ENCODE data around the gene HLA-A. TPM values are rescaled to one million over a fixed set of nuclear protein-coding genes. Genes with fewer than 3 reads are reported as not detected.
A peak's percentile ranks its signal among the peaks of the same experiment; 100 is the strongest.
"Not testable (repeated sequence)": the region's sequence is repeated elsewhere in the genome, so short reads cannot be mapped to it uniquely, and the experiment has no call there.

Gene HLA-A
- total and polyA plus RNA-seq, 12 donors, result 338 to 2,952 (median 1,253) TPM

- WGBS, 4 donors, result 46 to 76% (median 65%) methylated on average over 19 to 24 of the region's 24 CpGs
- no peak for TF ChIP-seq POLR2A (IDR thresholded peaks at IDR 0.05)
- TF ChIP-seq, protein P1, sequence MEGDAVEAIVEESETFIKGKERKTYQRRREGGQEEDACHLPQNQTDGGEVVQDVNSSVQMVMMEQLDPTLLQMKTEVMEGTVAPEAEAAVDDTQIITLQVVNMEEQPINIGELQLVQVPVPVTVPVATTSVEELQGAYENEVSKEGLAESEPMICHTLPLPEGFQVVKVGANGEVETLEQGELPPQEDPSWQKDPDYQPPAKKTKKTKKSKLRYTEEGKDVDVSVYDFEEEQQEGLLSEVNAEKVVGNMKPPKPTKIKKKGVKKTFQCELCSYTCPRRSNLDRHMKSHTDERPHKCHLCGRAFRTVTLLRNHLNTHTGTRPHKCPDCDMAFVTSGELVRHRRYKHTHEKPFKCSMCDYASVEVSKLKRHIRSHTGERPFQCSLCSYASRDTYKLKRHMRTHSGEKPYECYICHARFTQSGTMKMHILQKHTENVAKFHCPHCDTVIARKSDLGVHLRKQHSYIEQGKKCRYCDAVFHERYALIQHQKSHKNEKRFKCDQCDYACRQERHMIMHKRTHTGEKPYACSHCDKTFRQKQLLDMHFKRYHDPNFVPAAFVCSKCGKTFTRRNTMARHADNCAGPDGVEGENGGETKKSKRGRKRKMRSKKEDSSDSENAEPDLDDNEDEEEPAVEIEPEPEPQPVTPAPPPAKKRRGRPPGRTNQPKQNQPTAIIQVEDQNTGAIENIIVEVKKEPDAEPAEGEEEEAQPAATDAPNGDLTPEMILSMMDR (IDR thresholded peaks at IDR 0.05), result no peak
- Histone ChIP-seq H3K4me3 (peak overlapping the region in 1 of 4 donors; percentile 58), H3K4me1 (replicated peaks in 1 of 2) (peaks cover 0 to 4% of the 10 kb centered on the region in 2 donors), H3K9me3 (replicated peaks in 1 of 3) (no peaks in the 10 kb centered on the region), H3K36me3 (replicated peaks in 1 of 2) (no peaks in the 10 kb centered on the region), H3K27ac (peak overlapping the region in 3 of 5 donors; percentile 87 to 97 (median 90)), H3K27me3 (no peaks in the 10 kb centered on the region)
- intact Hi-C loops (cut with DNase I), result no loop called here
- no peak for DNase-seq
These were observed 16.5 kb upstream of the HLA-A start for GRCh38 chr6:29925727-29926412.

- H3K36me3 ChIP-seq (replicated peaks in 1 of 2), result no peaks in the 10 kb centered on the region
- peak overlapping the region in 3 of 5 donors; percentile 87 to 97 (median 90) for H3K27ac ChIP-seq
- peak in 6 of 7 donors; percentile 62 to 84 (median 75) for DNase-seq
- no peaks in the 10 kb centered on the region for H3K9me3 ChIP-seq (replicated peaks in 1 of 3)
- intact Hi-C loops (cut with DNase I), result no loop called here
- H3K4me3 ChIP-seq, result peak overlapping the region in 2 of 4 donors; percentile 24 to 58
- H3K4me1 ChIP-seq (replicated peaks in 1 of 2), result peaks cover 0 to 4% of the 10 kb centered on the region in 2 donors
- WGBS, 4 donors, result 4 to 18% (median 7%) methylated on average over 21 to 82 of the region's 82 CpGs
- H3K27me3 ChIP-seq, result no peaks in the 10 kb centered on the region
- TF ChIP-seq, protein P1 (IDR thresholded peaks at IDR 0.05), result no peak
- no peak for TF ChIP-seq POLR2A (IDR thresholded peaks at IDR 0.05)
These were observed 15.7 kb upstream of the HLA-A start for GRCh38 chr6:29926413-29927274.

DNA sequence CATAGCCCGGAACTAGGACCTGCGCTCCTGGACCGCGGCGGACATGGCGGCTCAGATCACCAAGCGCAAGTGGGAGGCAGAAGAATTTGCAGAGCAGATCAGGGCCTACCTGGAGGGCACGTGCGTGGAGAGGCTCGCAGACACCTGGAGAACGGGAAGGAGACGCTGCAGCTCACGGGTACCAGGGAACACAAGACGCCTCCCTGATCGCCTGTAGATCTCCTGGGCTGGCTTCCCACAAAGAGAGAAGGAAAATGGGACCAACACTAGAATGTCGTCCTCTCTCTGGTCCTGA, 15.1 kb upstream of the HLA-A start:
- Histone ChIP-seq H3K4me1 (replicated peaks in 1 of 2) (peaks cover 0 to 4% of the 10 kb centered on the region in 2 donors), H3K4me3 (peak overlapping the region in 1 of 4 donors; percentile 58), H3K27ac (peak overlapping the region in 3 of 5 donors; percentile 87 to 97 (median 90)), H3K9me3 (replicated peaks in 1 of 3) (no peaks in the 10 kb centered on the region), H3K27me3 (no peaks in the 10 kb centered on the region), H3K36me3 (replicated peaks in 1 of 2) (no peaks in the 10 kb centered on the region)
- 14 to 67% (median 23%) methylated on average over 1 to 16 of the region's 16 CpGs for WGBS, 4 donors
- TF ChIP-seq, protein P1 (IDR thresholded peaks at IDR 0.05), result no peak
- no peak for TF ChIP-seq POLR2A (IDR thresholded peaks at IDR 0.05)
- intact Hi-C loops (cut with DNase I), result no loop called here
- no peak for DNase-seq

- intact Hi-C loops (cut with DNase I), result no loop called here
- no peaks in the 10 kb centered on the region for H3K36me3 ChIP-seq (replicated peaks in 1 of 2)
- WGBS, 4 donors, result 50 to 64% (median 60%) methylated on average over 3 to 6 of the region's 6 CpGs
These were observed 14.4 kb upstream of the HLA-A start for GRCh38 chr6:29927841-29928388.

DNA sequence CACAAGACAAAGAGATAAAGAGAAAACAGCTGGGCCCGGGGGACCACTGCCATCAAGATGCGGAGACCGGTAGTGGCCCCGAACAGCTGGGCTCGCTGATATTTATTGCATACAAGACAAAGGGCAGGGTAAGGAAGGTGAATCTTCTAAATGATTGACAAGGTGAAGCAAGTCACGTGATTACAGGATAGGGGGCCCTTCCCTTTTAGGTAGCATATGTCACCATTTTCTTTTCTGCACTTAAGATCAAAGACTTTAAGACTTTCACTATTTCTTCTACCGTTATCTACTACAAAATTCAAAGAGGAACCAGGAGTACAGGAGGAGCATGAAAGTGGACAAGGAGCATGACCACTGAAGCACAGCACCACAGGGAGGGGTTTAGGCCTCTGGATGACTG, 12.3 kb upstream of the HLA-A start:
- H3K9me3 ChIP-seq (replicated peaks in 1 of 3); H3K27ac ChIP-seq; H3K27me3 ChIP-seq; intact Hi-C loops (cut with DNase I); H3K4me3 ChIP-seq; DNase-seq; H3K4me1 ChIP-seq (replicated peaks in 1 of 2); H3K36me3 ChIP-seq (replicated peaks in 1 of 2): not testable (repeated sequence)
- 58 to 80% (median 73%) methylated on average over 5 to 7 of the region's 7 CpGs for WGBS, 4 donors

More at GRCh38 chr6:29927841-29928388, 14.4 kb upstream of the HLA-A start:
- H3K27ac ChIP-seq, result no peak overlapping the region
- TF ChIP-seq, protein P1 (IDR thresholded peaks at IDR 0.05), result no peak
- no peak for TF ChIP-seq POLR2A (IDR thresholded peaks at IDR 0.05)
- H3K4me1 ChIP-seq (replicated peaks in 1 of 2), result peaks cover 0 to 4% of the 10 kb centered on the region in 2 donors
- no peaks in the 10 kb centered on the region for H3K27me3 ChIP-seq
- H3K9me3 ChIP-seq (replicated peaks in 1 of 3), result no peaks in the 10 kb centered on the region
- DNase-seq, result no peak
- no peak overlapping the region for H3K4me3 ChIP-seq

Measured in adrenal gland (tissue), 12 donors.